DLD1 (cell line): ENCODE results near the gene CERS1.

Experiments
- in situ Hi-C: cut with HindIII; loops from 2 replicates; pipeline ENCODE4 v1.10.0; 2017; ENCODE audit warnings: low sequenced_read_pairs

CERS1 gene

DNA sequence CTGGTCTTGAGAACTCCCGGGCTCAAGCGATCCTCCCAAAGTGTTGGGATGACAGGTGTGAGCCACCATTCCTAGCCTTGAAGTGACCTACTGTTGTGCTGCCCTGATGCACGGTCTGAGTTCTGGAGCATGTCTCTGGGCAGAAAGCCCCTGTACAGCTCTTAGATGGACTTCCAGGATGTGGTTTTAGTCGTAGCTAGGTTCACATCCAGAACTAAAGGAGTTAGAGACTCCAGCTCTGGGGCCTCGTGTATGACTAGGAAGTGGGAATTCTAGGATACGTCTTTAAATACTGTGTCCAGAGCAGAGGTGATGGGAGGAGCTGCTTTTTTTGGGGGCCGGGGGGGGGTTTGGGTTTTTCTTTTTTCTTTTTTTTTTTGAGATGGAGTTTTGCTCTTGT lies 52.0 kb downstream of the CERS1 start:
- in situ Hi-C loops: no loop called here

DNA sequence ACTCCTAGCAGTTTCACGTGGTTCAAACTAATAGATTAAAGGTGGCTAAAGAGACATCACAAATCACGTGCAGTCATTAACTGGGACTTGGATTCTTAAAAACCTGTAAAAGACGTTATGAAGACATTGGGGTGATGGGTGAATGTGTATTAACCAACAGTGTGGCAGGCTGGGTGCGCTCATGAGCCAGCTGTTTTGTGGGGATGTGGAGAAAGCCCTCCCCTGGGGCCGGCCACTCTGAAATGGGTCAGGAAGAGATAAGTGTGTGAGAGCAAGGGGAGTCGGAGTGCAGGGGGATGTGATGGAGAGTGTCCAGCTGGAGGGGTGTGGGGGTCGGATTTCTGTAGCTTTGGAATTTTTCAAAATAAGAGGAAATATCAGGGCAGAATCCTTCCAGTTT lies 53.8 kb downstream of the CERS1 start:
- in situ Hi-C loops: no loop called here

DNA sequence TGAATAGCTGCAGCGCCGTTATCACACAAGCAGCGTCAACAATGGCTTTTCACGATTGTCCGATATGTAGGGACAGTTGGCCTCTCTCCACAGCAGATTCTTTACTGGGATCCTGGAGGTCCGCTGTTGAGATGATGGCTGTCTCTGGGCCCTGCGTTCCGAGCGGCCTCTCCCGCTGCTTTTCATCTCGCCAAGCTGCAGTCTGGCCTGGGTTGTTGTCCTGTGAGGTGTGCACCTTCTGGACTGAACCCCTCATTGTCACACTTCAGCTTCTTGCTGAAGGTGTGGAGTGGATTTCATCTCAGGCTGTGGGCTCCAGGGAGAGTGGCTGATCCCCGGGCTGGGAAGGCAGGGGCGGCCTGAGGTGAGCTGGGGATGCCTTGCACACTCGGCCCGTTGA lies 54.6 kb downstream of the CERS1 start:
- in situ Hi-C loops: no loop called here

DNA sequence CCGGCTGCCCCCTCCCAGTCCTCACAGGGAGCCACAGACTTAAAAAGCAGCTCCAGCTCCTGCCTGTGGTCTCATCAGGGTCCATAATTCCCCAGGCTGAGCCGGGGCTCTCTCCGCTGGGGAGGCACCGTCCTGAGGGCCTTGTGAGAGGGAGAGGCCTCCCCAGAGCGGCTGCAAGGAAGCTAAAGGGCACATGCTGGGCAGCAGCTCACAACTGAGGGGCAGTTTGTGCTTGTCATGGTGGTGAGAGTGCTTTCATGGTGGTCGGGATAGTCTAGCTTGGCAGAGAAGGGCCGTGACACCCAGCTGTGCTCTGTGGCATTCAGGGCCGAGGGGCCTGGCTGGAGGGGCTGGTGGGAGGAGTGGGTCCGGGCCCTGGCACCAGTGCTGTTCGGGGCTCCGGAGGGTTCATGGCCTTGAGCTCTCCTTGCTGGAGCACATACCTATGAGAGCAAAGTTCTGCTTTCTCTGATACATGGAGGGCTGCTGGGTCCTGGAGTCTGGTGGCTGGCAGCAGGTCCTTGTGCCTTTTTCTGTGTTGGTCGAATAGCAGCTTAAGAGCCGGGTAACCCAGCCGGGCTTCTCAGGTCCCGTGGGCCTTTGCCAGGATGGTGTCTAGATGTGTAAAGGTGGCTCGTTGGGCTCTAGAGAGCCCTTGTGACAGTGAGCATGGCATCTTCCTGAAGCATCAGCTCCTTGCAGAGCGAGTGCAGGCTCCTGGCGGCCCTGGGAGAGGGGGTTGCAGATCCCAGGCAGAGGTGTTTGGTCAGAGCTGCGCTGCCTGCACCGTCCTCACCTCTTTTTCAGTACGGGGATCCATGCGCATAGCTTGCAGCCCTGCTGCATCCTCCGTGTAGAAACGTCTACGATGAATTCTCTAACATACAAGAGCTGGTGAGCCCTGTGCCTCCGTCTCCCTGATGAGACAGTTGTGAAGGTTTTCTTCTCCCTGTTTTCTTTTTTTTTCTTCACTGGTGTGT lies 55.4 kb downstream of the CERS1 start:
- in situ Hi-C loops: no loop called here

DNA sequence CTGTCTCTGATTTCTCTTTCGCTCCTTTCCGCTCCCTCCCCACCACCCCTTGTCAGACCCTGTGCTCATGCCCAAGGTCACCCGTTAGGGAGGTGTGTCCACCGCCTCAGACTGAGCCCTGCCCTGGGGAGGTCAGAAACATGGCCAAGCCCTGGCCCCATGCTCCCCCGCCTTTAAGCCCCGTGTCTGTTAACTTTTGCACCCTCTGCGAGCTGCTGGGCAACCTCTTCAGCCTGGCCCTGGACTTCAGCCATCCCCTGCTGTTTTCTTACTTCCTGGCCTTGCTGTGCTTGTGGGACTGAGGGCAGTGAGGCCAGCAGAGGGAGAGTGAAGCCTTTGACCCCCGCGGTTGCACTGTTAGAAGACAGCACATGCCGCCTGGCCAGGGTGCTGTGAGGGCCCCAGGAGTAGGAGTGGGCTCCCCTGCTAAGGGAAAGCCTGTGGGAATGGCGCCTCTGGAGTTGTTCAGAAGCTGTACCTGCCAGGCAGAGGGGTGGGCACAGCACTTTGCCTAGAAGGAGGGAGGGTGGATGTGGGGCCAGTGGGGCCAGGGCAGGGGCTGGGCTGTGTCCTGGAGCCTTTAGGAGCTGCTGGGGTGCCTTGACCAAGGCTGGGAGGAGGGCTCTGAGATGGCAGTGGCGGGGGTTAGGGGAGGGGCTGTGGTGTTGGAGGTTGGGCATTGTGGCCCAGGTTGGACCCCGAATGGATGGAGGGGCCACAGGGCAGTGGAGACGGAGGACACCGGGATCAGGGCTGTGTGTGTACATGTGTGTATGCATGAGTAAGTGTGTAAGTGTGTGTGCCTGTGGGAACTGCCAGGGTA lies 56.3 kb downstream of the CERS1 start:
- in situ Hi-C loops: no loop called here

DNA sequence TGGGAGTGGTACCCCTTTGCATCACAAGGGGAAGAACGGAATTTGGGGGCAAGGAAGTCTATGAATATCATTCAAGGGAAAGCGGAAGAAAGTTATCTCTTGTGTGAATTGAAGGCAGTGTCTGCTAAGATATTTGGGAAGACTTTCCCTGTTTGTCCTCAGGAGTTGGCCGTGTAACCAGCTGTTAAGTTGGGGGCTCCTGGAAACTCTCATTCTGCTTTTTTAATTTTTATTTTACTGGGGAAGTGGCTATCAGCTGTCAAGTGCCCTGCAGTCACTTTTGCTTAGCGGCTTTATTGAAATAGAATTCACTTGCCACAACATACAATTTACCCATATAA lies 61.3 kb downstream of the CERS1 start:
- in situ Hi-C loops: no loop called here

DNA sequence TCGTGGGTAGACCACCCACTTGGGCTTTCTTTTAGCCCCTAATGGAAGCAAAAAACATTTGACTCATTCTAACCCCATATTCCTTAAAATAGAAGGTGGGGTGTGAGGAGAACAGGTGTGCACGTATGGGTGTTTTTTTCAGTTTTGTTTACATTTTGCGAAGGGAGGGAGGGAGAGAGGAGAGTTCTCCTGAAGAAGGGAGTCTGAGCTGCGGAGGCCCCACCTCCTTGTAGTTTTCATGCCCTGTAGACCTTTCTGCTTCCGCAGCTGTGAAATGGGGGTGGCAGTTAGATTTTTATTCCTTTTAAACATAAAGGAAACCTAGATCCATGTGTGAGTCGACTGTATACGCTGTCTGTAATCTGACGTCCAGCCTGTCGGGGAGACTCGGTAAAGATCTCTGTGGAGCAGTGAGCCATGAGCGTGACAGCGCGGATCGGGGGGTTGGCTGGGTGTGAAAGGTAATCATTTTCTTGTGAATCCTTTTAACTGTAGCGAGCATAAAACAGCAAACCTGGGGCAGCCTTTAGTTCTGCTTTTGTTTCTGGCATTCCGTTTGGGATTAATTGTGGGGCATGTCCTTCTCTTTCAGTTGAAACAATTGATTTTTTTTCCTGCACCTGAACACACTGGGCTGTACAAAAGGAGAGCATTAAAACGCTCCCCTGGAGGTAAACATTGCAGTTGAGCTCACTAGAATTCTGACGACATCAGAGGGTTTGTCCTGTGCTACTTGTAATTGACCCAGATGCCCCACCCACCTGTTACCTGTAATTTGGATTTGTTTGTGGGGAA lies 61.9 kb downstream of the CERS1 start:
- in situ Hi-C loops: no loop called here

DNA sequence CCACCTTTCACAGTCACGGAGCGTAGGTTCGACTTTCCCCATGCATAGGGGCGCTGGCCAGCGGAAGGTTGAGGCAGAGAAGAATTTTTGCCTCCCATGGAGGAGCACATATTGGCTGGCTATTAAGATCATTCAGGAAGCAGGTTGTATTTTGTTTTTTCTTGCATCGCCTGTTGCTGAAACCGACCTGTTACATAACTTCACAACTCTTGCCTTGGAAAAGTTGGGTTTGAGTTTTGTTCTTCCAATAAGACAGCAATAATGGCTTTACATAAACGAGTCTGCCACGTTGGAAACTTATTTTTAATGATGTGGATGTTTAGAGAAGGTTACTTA lies 62.8 kb downstream of the CERS1 start:
- in situ Hi-C loops: no loop called here

DNA sequence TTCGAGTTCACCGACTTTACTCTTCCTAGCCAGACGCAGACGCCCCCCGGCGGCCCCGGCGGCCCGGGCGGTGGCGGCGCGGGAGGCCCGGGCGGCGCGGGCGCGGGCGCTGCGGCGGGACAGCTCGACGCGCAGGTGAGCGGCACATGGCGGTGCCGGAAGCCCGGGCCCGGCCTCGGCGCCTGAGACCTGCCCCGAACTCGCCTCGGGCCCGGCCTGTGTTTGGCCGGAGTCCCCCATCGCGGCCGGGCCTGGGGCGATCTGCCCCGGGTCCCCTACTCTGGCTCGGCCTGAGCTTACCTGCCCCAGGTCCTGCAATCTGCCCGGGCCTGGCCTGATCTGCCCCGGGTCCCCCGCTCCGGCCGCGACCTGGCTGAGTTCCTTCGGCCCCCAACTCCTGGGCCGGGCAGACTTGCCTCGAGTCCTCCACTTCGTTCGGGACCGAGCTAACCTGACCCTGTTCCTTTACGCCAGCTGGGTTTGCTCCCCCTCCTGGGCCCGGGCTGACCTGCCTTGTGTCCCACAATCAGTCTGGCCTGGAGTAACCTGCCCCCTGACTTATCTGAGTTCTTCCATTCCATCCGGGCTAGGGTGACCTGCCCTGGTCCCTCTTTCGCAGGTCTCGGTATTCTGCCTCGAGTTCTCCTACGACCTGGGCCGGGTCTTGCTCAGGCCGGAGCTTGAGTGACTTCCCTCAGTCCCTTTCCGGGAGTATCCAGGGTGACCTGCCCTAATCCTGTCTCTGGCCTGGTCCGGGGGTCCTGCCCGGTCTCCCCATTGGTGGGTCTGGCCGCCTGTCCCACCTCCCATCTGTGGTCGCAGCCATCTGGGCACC lies 63.4 kb downstream of the CERS1 start:
- in situ Hi-C loops: no loop called here

DNA sequence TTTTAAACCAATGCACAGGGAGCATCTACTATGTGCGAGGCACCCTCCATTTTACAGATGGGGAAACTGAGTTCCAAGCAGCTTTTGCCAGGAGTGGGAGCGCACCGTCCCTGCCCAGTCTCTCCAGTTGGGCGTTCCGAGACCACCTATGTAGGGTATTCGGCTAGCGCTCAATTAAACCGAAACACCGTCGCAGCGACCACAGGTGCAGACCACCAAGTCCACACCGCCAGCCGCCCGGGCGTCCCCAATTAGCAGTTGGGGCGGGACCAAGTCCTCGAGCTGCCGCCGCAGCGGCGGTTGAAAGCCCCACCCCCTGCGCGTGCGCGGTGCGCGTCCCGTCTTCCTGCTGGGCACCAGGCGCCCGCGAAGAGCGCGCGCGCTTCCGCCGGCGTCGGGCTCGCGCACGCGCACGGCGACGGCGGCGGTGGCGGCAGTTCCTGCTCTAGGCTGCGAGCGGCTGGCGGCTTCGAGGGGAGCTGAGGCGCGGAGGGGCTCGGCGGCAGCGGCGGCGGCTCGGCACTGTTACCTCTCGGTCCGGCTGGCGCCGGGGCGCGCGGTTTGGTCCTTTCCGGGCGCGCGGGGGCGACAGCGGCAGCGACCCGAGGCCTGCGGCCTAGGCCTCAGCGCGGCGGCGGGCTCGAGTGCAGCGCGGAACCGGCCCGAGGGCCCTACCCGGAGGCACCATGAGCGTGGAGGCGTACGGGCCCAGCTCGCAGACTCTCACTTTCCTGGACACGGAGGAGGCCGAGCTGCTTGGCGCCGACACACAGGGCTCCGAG lies 64.2 kb downstream of the CERS1 start, which contains the start of gene UPF1:
Gene UPF1 (plus strand): TSS at position 436 of the 782 bp plus-strand sequence. CDS start 251 bp downstream, at position 687.
- in situ Hi-C loops: no loop called here

DNA sequence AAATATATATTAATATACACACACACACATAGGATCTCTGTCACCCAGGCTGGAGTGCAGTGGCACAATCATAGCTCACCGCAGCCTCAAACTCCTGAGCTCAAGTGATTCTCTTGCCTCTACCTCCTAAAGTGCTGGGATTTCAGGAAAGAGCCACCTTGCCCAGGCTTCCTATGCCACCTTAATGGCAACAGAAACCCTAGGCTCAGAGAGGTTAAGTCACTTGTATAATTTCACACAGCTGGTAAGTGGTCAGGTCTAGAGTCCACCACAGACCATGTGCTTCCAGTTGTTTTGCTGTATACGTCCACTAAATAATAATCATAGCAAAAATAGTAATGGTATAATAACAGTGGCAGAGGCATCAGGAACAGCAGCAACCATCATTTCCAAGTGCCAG lies 65.5 kb downstream of the CERS1 start:
- in situ Hi-C loops: no loop called here

DNA sequence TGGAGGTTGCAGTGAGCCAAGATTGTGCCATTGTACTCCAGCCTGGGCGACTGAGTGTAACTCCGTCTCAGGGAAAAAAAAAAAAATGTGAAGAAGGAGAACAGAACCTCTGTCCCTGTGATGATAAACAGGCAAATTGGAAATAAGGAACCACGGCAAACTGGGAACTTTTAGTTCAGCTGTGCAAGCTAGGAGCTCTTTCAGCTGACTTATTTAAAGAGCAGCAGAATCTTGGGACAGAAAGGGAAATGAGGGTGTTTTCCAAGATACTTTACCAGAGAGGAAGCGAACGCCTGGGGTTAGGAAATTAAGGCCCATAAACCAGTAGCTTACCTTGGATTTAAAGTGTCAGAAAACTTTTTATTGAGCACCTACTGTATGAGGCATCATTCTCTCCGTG lies 67.2 kb downstream of the CERS1 start:
- in situ Hi-C loops: no loop called here
